Activated T-cell treated with anti-CD3 and anti-CD28 coated beads for 1 hour (primary cell): ENCODE measurements around the gene GJB2.

ENCODE experiments used
- DNase-seq: peaks from one replicate; pipeline ENCODE4 v3.0.0-alpha.2; 2020; ENCODE audit warnings: low read depth

GJB2 gene

DNA sequence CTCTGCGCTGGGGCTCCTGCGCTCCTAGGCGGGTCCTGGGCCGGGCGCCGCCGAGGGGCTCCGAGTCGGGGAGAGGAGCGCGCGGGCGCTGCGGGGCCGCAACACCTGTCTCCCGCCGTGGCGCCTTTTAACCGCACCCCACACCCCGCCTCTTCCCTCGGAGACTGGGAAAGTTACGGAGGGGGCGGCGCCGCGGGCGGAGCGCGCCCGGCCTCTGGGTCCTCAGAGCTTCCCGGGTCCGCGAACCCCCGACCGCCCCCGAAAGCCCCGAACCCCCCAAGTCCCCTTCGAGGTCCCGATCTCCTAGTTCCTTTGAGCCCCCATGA lies at the start of gene GJB2:
Gene GJB2 (minus strand): TSS at position 103 of the 326 bp plus-strand sequence. CDS start 3,357 bp downstream, outside the sequence.
- DNase-seq, result no peak

- DNase-seq, result no peak
Measured at GRCh38 chr13:20241593-20241992, 48.9 kb upstream of the GJB2 start.

DNA sequence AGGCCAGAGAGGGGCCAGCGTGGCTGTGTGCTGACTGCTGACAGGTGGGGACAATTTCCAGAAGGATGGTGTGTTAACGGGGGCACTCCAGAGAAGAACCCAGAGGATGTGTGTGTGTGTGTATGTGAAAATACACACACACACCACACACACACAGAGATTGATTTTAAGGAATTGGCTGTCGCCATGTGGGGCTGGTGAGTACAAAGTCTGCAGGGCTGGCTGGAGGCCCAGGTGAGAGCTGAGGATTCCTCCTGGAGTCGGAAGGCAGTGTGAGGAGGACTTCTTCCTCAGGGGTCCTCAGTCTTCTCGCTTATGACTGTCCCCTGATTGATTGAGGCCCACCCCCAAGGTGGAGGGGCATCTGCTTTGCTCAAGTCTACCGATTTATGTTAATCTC lies 47.0 kb upstream of the GJB2 start:
- DNase-seq, result no peak

GRCh38 chr13:20232556-20233277 lies 40.0 kb upstream of the GJB2 start:
- no peak for DNase-seq

- DNase-seq, result no peak
Measured at GRCh38 chr13:20231839-20232555, 39.3 kb upstream of the GJB2 start, which contains the start of gene GJB6. GJB6 (minus strand) TSS chr13:20232319; CDS start chr13:20223480, 8,839 bp downstream.

DNA sequence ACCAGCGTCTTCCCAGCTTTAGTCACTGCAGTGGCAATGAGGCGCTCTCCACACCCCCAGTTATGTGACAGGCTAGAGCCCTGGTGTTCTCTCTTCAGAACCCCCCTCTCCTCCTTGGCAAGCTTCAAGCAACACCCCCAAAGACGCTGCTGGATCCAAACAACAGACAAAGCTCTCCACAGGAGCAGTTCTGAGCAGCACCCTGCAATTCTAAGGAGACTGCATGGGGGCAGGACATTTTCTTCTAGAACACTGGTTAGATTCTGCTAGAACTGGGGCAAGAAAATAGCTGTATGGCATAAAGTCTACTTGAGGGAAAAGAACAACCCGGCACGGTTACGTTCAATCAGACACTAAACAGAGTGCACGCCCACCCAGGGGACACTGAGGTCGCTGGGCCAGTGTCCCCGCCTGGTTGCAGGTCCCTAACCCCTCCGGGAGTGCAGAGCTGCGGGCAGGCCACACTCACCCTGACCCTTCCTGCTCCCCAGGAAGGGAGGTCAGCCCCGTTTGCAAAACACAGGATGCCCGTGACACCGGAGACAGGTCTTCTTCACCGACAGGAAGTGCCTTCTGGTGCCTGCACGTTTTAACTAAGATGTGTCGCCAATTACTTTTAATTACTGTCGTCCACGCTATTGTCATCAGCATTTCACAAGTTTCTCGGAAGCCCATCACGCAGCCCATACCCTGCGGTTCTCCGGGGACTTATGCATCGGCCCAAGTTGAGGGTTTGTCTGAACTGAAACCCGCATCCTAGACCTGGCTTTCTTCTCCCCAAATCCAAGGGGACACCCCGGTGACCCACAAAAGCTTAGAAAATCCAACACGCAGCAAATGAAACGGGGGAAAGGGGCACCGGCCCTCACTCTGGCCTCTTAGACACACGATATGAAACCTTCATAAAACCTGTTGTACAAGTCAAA lies 38.4 kb upstream of the GJB2 start:
- DNase-seq, result no peak

DNA sequence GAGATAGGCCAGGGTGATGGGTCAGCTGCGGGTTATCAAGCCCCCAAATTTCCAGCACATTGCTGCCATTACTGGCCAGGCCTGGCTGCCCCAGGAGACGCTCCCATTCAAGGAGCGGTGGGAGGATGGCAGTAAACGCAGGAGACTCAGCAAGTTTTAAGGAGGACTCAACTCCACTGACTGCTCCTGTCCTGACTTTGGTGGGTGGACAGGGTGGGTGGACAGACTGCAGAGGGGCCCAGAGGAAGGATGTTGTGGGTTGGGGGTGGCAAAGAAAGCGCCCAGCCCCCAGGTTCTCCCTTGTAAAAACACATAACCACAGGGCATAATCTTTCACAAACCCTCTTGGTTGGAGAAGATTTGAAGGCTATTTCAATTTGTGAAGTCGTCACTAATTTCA lies 35.0 kb upstream of the GJB2 start:
- DNase-seq, result no peak

- no peak for DNase-seq
Measured at GRCh38 chr13:20227288-20227687, 34.5 kb upstream of the GJB2 start.

GRCh38 chr13:20222553-20222952 lies 29.8 kb upstream of the GJB2 start:
- DNase-seq, result no peak

- DNase-seq, result no peak
Measured at GRCh38 chr13:20221772-20222171, 29.0 kb upstream of the GJB2 start.

GRCh38 chr13:20219577-20219976 lies 26.8 kb upstream of the GJB2 start:
- no peak for DNase-seq

DNA sequence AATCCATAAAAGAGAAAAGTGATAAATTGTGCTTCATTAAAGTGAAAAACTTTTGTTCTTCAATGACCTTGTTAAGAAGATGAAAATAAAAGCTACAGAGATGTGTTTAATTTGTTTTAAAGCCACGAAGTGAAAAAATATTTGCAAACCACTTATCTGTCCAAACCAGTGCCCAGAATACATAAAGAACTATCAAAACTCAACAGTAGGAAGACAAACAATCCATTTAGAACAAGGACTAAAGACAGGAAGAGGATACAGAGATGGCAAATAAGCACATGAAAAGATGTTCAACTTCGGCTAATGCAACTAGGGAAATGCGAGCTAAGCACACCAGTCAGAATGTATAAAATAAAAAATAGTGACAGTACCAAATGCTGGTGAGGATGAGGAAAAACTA lies 24.4 kb upstream of the GJB2 start:
- no peak for DNase-seq

DNA sequence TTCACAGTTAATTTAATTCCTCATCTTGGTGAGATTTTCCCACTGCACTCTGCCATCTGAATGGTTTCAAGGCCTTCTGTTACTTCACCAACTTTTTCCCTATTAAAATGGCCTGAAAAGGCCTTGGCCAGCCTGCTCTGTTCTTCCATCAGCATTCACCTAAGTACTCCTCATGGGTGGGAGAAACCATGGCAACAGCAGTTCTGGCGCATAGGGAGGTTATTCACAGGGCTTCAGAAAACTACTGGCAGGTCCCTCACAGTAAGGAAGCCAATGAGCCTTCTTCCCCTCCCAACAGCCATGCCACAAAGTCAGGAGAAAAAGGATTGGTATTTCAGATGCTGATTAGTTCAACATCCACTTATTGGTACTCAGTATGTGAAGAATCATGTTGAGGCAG lies 17.2 kb upstream of the GJB2 start:
- no peak for DNase-seq

- DNase-seq, result no peak
Measured at GRCh38 chr13:20206698-20207235, 14.0 kb upstream of the GJB2 start.

- no peak for DNase-seq
Measured at GRCh38 chr13:20206065-20206697, 13.4 kb upstream of the GJB2 start.

- DNase-seq, result no peak
Measured at GRCh38 chr13:20198781-20199180, 6.0 kb upstream of the GJB2 start.

GRCh38 chr13:20197361-20197834 lies 4.7 kb upstream of the GJB2 start:
- no peak for DNase-seq

GRCh38 chr13:20195801-20196200 lies 3.1 kb upstream of the GJB2 start:
- no peak for DNase-seq

- DNase-seq, result no peak
Measured at GRCh38 chr13:20193907-20194631, 1.3 kb upstream of the GJB2 start.

DNA sequence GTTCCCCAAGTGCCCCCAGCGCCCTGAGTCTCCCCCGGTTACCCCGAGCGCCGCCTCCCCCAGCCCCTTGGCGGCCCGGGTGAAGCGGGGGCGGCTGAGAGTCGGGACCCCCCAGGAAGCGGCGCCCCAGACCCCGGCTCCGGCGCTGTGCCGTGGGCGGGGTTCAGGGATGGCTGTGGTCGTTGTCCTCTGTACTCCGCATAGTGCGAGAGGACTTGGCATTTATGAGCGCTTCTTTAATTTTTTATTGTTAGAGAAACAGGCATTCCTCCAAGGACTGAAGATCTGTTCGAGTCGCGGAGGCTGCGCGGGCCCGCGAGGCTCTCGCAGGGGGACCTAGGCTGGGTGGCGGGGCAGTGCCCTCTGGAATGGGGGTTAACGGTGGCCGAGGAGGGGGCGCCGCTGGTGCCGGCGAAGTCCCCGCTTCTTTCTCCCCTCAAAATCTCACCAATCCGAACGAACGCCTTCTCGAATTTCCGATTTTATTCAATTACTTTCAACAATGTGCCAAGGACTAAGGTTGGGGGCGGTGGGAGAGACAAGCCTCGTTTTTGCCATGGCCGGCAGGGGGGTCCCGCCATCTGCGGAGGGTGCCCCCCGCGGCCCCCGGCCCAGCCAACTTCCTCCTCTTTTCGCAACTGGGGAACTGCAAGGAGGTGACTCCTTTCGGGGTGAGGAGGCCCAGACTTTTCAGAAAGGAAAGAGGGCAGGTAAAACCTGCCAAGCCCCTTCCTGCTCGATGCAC lies 596 bp upstream of the GJB2 start:
- no peak for DNase-seq
